GM03348 (cell line): ENCODE data around the gene NTM.

Source experiments
- DNase-seq: peaks from one replicate; pipeline ENCODE4 v3.0.0; 2012; ENCODE audit warnings: low spot score

Gene NTM

GRCh38 chr11:131734871-131735270, 364.5 kb downstream of the NTM start:
- DNase-seq = no peak

- peak; percentile 42 for DNase-seq
Observed at GRCh38 chr11:131737357-131737756, 366.9 kb downstream of the NTM start.

- DNase-seq = no peak
Observed at GRCh38 chr11:131739243-131739882, 368.9 kb downstream of the NTM start.

GRCh38 chr11:131744847-131745246, 374.4 kb downstream of the NTM start:
- no peak for DNase-seq

GRCh38 chr11:131745405-131745804, 375.0 kb downstream of the NTM start:
- DNase-seq = peak; percentile 63

GRCh38 chr11:131746201-131746600, 375.8 kb downstream of the NTM start:
- DNase-seq = no peak

DNA sequence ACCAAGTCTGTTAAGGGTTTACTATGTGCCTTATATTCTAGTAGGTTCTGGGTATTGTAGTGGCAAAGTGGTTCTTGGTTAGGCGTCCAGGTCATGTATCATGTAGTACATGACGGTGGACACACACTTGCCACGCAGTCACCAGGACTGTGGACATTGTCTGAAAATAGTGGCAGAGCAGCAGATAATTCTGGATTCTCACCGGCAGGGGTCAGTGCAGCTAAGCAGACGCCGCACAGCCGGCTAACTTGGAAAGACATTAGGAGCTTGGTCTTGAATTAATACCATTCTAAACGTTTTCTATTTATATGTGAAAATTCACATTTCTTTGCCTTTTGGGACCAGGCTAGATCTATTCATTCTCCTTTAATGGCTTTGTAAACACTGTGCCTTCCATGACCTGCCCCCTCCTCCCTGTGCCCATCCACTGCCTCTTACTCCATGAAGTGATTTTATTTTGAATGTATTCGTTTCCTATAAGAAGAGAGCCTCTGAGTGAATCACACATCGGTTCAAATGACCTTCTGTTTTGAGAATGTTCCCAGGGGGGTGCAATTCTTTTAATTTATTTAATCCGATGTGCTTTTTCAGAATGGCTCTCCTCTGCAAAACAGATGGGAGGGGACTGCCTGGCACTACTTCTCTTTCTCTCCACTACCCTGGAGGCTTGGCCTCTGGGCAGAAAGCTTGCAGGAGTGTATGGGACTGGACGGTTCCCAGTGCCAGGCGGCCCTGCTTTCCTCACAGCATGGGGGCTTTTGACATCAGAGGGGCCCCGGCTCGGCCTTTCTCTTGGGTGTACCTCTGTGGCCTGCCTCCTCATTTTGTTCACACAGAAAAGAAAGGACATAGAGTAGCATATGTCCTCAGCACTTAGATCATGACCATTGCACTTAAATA, 378.0 kb downstream of the NTM start:
- peak; percentile 83 for DNase-seq

DNA sequence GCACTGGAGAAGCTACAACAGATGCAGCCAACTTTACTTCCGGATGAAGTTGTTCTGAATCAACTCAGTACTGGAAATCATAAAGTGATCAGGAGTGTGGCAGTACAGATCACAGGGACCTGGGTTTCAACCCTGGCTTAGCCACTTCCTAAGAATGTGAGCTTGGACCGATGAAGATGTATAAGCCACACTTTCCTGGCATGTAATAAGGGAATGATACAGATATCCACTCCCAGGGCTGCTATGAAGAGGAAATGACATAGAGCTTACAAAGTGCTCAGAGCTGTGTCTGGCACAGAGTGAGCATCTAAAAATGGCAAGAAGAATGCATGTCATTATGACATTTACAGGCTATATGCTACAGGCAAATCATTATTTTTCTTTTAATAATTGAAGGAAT, 378.7 kb downstream of the NTM start:
- peak; percentile 83 for DNase-seq

DNA sequence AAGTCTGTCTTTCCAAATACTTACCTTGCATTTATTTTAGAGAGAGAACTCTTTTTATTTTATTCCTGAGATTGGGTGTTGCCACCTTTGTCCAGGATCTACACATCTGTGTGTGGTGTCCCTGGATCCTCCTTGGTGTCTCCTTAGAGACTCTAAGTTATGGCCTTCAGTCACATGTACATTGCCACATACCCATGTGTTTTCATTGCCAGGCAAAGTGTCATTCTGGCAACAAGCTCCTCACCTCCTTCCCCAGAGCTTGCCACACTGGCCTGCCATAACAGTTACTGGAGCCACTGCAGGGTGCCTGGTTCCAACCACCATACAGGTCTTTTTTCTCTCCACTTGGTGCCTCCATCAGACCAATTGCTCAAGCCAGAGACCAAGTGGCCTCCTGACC, 379.7 kb downstream of the NTM start:
- no peak for DNase-seq

- no peak for DNase-seq
Observed at GRCh38 chr11:131750692-131751091, 380.3 kb downstream of the NTM start.

- DNase-seq = no peak
Observed at GRCh38 chr11:131754671-131755070, 384.3 kb downstream of the NTM start.

DNA sequence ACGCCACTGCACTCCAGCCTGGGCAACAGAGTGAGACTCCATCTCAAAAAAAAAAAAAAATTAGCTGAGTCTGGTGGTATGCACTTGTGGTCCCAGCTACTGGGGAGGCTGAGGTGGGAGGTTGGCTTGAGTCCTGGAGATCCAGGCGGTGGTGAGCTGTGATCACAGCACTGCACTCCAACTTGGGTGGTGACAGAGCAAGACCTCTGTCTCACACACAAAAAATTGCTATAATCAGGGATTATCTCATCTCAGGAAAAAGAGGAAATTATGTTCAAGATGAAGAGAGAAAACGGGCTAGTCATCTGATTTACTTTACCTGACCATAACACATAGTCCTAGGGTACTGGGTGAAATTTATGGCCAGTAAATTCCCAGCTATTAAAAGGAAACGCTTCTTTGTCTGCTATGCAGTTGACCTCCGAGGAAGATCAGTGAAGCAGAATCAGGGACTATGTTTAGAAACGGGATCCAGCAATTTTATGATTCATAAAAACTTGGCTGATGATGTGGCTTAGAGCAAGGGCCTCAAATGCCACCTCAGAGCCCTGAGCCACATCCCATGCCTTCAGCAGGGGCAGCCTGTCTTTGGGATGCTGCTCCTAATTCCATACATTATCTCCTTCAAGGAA, 386.2 kb downstream of the NTM start:
- DNase-seq = peak; percentile 67

- DNase-seq = no peak
Observed at GRCh38 chr11:131758726-131759125, 388.3 kb downstream of the NTM start.

DNA sequence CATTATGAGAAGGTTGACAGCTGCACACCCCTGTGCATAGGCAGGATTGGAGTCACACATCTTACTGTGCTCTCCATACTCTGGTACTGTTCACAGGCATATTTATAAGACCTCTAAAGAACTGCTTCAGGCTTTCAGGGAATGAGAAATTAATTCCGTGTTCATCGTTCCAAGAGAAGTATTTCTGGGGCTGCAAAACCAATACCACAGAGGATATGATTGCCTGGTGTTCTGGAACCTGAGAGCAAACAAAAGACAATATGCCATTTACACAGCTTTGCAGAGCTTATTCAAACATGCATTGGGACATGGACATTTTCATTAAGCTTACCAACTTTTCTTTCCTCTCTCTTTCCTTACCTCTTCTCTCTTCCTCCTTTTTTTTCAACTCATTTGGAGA, 388.7 kb downstream of the NTM start:
- no peak for DNase-seq

DNA sequence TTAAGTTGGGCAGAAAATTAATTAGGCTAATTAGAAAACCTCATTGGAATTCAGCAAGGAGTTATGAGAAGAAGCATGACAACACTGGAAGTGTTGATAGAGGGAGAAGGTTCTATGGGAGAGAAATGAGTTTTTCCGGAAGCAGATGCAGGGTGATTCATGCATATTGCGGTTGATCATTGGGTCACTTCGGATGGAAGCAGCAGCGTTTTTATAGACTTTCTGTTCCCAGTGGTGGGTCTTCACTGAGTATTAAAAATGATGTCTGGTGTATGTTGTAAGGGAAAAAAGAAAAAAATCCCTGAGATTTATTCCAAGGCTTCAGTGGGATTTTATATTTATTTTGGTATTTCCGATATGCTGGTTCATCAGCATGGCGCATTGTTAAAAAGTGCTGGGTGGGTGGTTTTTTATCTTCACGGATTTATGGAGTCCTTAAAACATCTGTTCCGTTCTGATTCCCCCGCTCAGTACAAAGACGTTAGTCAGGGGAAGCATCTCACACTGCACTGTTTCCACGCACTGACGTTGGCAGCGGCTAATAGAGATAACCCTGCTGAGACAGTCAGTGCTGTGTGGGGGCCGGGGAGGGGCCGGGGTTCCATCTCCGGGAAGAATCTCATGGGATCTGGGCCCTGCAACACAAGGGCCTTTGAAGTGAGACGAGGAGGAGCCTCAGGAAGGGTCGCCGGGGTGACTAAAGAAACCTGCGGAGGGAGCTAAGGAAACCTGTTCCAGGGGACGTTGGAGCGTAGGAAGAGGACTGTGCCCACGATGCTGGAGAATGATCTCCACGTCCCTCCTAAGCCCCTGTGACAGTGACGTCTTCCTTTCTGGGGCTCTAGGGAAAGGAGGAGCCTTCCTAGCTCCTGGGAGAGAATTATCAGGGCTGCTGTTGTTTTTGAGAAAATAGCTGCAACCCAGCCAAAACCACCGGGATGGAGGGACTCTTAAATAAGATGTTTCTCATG, 390.0 kb downstream of the NTM start:
- DNase-seq = peak; percentile 57

- DNase-seq = no peak
Observed at GRCh38 chr11:131762346-131763110, 392.1 kb downstream of the NTM start.

DNA sequence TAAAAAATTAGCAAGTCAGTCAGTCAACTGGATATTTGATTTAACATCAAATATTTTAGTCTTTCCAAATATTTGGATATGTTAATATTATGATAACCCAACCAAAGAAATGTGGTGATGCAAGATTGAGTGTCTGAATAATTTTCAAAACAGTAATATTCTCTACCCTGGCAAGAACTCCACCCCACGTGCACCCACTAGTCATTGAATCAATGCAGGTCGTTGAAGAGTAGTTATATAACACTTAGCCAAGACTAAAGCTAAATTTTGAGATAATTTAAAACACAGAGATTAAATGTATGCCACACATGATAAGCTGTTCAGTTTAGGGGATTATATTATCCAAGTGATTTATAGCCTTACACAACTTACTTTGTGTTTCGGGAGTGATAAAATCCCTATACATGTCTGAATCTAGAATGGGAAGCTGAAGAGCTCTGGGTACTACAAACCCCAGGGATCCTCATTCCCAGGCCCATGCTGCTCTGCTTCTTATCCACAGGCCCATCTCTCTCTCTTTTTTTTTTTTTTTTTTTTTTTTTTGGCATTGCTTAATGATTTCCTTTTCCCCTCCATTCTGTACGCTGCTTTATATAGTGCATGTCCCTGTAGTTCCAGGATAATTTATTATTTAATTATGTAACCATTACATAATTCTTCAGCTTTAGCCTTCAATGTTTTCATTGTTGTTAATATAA, 392.9 kb downstream of the NTM start:
- DNase-seq = peak; percentile 45

DNA sequence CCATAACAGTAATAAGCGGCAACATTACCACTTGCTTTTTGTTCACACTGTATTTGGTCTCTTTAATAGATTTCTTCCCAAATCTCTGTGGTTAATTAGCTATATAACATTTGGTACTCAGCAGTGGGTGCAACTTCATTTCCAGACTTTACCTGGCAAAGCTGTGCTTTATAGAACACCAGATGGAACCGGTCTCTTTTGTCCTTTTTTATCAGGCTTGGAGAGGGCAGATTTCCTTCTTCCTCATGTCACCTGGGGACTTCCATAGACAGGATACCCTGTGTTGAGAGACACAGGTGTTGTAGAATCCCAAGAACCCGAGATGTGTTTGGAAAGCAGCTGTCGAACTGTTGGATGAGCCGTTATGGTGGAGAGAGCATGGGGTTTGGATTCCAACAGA, 393.7 kb downstream of the NTM start:
- no peak for DNase-seq

DNA sequence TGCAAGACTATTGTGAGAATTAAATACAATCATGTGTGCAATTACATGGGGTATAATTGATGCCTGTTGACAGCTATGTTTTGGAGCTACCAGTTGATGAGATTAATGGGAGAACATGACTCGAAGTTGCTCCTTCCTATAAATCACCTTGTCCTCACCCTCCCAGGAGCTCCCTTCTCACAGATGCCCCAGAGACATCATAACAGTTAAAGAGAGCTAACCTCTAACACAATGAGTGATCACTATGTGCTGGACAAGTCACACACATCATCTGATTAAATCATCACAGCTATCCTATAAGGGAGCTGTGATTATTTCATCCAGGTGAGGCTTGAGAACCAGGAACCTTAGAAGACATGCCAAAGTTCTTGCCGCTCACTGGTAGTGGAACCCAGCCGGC, 394.2 kb downstream of the NTM start:
- no peak for DNase-seq

DNA sequence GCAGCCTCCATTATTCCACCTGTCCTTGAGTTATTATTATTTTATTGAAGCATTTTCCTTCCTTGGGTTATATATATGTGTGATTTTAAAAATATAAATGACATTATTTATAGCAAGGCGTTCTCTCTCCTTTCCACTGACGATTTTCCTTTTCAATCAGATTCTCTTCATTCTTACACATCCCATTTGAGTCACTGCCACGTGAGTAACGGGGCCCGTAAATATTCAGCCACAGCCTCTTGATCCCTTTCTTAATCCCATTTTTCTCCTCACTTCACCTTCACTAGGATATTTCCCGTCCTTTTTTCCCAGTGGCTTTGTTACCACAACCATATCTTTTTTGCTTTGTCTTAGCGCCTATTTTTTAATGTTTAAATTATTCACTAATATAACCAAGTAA, 396.2 kb downstream of the NTM start:
- DNase-seq = no peak
